NCI-H1436 (cell line): ENCODE data around the gene NFIC.

Experiments
- DNase-seq: peaks from one replicate; lab custom pipeline; 2025; lab: John Stamatoyannopoulos, UW

The NFIC gene

GRCh38 chr19:3359015-3359918 lies 7.1 kb upstream of the NFIC start:
- no peak for DNase-seq

GRCh38 chr19:3359919-3360420 lies 6.4 kb upstream of the NFIC start:
- no peak for DNase-seq

GRCh38 chr19:3360421-3361383 lies 5.7 kb upstream of the NFIC start:
- DNase-seq, result no peak

- DNase-seq, result no peak
Measured at GRCh38 chr19:3361384-3362216, 4.8 kb upstream of the NFIC start.

- no peak for DNase-seq
Measured at GRCh38 chr19:3362217-3362906, 4.0 kb upstream of the NFIC start.

GRCh38 chr19:3363841-3364500 lies 2.4 kb upstream of the NFIC start:
- no peak for DNase-seq

GRCh38 chr19:3364501-3364858 lies 1.9 kb upstream of the NFIC start:
- DNase-seq, result no peak

GRCh38 chr19:3365093-3365835 lies 1.1 kb upstream of the NFIC start:
- DNase-seq, result no peak

- no peak for DNase-seq
Measured at GRCh38 chr19:3366753-3367627, 607 bp downstream of the NFIC start.

GRCh38 chr19:3367628-3368440 lies 1.5 kb downstream of the NFIC start:
- DNase-seq, result no peak

- DNase-seq, result no peak
Measured at GRCh38 chr19:3368441-3368795, 2.0 kb downstream of the NFIC start.

GRCh38 chr19:3368848-3369336 lies 2.5 kb downstream of the NFIC start:
- DNase-seq, result no peak

GRCh38 chr19:3369337-3370213 lies 3.2 kb downstream of the NFIC start:
- DNase-seq, result no peak

- no peak for DNase-seq
Measured at GRCh38 chr19:3370214-3370720, 3.9 kb downstream of the NFIC start.

GRCh38 chr19:3370728-3371591 lies 4.6 kb downstream of the NFIC start:
- DNase-seq, result no peak

- DNase-seq, result no peak
Measured at GRCh38 chr19:3372413-3372812, 6.0 kb downstream of the NFIC start.
